ENCODE measurements around the gene HIPK2. TPM values are rescaled to one million over a fixed set of nuclear protein-coding genes. Genes with fewer than 3 reads are reported as not detected.

HIPK2 gene
- total RNA-seq, 2 donors from 2014 or later: 54.4 to 72.7 TPM

DNA sequence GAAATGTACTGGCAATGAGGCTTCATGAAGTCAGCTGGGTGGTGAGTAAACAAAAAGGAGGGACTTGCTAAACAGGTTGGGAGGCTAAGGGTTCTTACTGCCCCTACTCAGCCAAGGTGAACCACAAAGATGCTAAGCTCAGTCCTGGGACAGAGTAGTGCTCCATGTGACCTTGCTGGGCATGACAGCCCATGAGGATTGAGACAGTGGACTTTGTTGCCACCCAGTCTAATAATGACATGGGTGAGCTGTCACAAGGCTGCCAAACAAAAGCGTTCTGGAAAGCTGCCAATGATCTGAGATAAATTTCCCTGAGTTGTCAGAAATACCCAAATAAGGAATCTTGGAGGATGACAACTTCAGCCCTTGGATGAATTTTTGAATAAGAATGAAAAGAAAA, 179.2 kb downstream of the HIPK2 start:
- 44% methylated on average over 1 of the region's 1 CpG for WGBS
- TF ChIP-seq POLR2A (IDR thresholded peaks at IDR 0.05) (no peak), POLR2AphosphoS5 (IDR thresholded peaks at IDR 0.05) (peak; percentile 15)
- TF ChIP-seq, protein P1, sequence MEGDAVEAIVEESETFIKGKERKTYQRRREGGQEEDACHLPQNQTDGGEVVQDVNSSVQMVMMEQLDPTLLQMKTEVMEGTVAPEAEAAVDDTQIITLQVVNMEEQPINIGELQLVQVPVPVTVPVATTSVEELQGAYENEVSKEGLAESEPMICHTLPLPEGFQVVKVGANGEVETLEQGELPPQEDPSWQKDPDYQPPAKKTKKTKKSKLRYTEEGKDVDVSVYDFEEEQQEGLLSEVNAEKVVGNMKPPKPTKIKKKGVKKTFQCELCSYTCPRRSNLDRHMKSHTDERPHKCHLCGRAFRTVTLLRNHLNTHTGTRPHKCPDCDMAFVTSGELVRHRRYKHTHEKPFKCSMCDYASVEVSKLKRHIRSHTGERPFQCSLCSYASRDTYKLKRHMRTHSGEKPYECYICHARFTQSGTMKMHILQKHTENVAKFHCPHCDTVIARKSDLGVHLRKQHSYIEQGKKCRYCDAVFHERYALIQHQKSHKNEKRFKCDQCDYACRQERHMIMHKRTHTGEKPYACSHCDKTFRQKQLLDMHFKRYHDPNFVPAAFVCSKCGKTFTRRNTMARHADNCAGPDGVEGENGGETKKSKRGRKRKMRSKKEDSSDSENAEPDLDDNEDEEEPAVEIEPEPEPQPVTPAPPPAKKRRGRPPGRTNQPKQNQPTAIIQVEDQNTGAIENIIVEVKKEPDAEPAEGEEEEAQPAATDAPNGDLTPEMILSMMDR (IDR thresholded peaks at IDR 0.05): no peak
- intact Hi-C loops (cut with DNase I): no loop called here
- no peaks in the 10 kb centered on the region for H3K4me1 ChIP-seq (replicated peaks)
- no peak for DNase-seq (ENCODE audit: low spot score)
- H3K36me3 ChIP-seq: peaks cover 5 to 16% of the 10 kb centered on the region in 2 donors
- H3K27ac ChIP-seq: no peak overlapping the region
- no peaks in the 10 kb centered on the region for H3K27me3 ChIP-seq (replicated peaks; ENCODE audit: insufficient read depth)
- H3K4me3 ChIP-seq: no peak overlapping the region
- H3K9me3 ChIP-seq: no peaks in the 10 kb centered on the region

DNA sequence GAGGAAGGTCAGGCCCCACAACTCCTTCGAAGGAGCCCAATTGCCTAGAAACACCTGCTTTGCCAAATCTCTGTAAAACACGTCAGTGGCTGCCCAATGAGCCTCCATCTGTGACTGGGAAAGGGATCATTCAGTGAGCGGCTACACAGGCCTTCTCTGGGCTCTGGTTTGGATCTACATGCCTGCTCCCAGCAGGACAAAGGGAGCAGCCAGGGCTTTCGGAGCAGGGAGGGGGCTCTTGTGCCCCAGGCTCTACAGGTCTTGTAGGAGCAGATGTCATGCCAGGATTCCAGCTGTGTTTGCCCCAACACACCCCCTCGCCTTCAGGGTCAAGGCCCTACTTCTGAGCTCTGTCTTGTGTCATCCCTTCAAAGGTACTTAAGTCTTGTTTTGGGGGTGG, 180.8 kb downstream of the HIPK2 start:
- Histone ChIP-seq H3K36me3 (peaks cover 4 to 16% of the 10 kb centered on the region in 2 donors), H3K9me3 (no peaks in the 10 kb centered on the region), H3K27ac (no peak overlapping the region), H3K4me3 (no peak overlapping the region), H3K27me3 (replicated peaks; ENCODE audit: insufficient read depth) (no peaks in the 10 kb centered on the region), H3K4me1 (replicated peaks) (no peaks in the 10 kb centered on the region)
- no peak for DNase-seq (ENCODE audit: low spot score)
- TF ChIP-seq, protein P1 (IDR thresholded peaks at IDR 0.05): no peak
- TF ChIP-seq POLR2A (IDR thresholded peaks at IDR 0.05) (no peak), POLR2AphosphoS5 (IDR thresholded peaks at IDR 0.05) (no peak)
- intact Hi-C loops (cut with DNase I): no loop called here
- 85% methylated on average over 5 of the region's 5 CpGs for WGBS

- H3K4me3 ChIP-seq: no peak overlapping the region
- intact Hi-C loops (cut with DNase I): no loop called here
- WGBS: 89% methylated on average over 17 of the region's 17 CpGs
- H3K36me3 ChIP-seq: peaks cover 4 to 16% of the 10 kb centered on the region in 2 donors
- no peaks in the 10 kb centered on the region for H3K9me3 ChIP-seq
- H3K4me1 ChIP-seq (replicated peaks): no peaks in the 10 kb centered on the region
- TF ChIP-seq POLR2AphosphoS5 (IDR thresholded peaks at IDR 0.05) (no peak), POLR2A (IDR thresholded peaks at IDR 0.05) (no peak)
- TF ChIP-seq, protein P1 (IDR thresholded peaks at IDR 0.05): no peak
- no peak for DNase-seq (ENCODE audit: low spot score)
- no peaks in the 10 kb centered on the region for H3K27me3 ChIP-seq (replicated peaks; ENCODE audit: insufficient read depth)
- no peak overlapping the region for H3K27ac ChIP-seq
Measured at GRCh38 chr7:139596626-139597025, 181.2 kb downstream of the HIPK2 start.

DNA sequence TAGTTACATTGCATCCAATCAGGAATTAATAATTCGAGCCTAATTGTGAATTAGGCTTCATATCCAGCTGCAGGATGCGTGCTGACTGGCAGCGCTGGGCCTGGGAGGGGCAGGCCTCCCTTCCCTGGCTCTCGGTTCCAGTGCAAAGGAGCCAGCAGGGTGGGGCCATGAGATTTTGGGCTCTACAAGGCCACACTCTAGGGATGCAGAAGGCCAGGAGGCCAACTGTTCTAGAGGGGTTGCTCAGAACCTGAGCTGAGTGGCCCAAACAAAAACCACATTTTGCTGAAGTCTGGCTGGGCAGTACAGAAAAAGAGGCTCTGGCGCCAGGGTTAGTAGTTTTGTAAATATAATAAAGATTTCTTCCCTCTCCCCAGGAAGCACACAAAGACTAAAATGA, 182.0 kb downstream of the HIPK2 start:
- DNase-seq (ENCODE audit: low spot score): no peak
- TF ChIP-seq POLR2A (IDR thresholded peaks at IDR 0.05) (no peak), POLR2AphosphoS5 (IDR thresholded peaks at IDR 0.05) (no peak)
- TF ChIP-seq, protein P1 (IDR thresholded peaks at IDR 0.05): no peak
- intact Hi-C loops (cut with DNase I): no loop called here
- WGBS: 86% methylated on average over 5 of the region's 5 CpGs
- Histone ChIP-seq H3K27me3 (replicated peaks; ENCODE audit: insufficient read depth) (no peaks in the 10 kb centered on the region), H3K4me3 (no peak overlapping the region), H3K9me3 (no peaks in the 10 kb centered on the region), H3K4me1 (replicated peaks) (no peaks in the 10 kb centered on the region), H3K27ac (no peak overlapping the region), H3K36me3 (peaks cover 4 to 16% of the 10 kb centered on the region in 2 donors)

GRCh38 chr7:139594911-139595476, 182.8 kb downstream of the HIPK2 start:
- Histone ChIP-seq H3K4me1 (replicated peaks) (no peaks in the 10 kb centered on the region), H3K36me3 (peaks cover 1 to 14% of the 10 kb centered on the region in 2 donors), H3K27ac (no peak overlapping the region), H3K9me3 (no peaks in the 10 kb centered on the region), H3K4me3 (no peak overlapping the region), H3K27me3 (replicated peaks; ENCODE audit: insufficient read depth) (no peaks in the 10 kb centered on the region)
- intact Hi-C loops (cut with DNase I): no loop called here
- no peak for DNase-seq (ENCODE audit: low spot score)
- TF ChIP-seq, protein P1 (IDR thresholded peaks at IDR 0.05): no peak
- TF ChIP-seq POLR2AphosphoS5 (IDR thresholded peaks at IDR 0.05): no peak
- no peak for TF ChIP-seq POLR2A (IDR thresholded peaks at IDR 0.05)
- 91% methylated on average over 13 of the region's 13 CpGs for WGBS
